Measurements from ENCODE around the gene IFI27L2. TPM values are rescaled to one million over a fixed set of nuclear protein-coding genes. Genes with fewer than 3 reads are reported as not detected.

Gene IFI27L2
- total and polyA plus RNA-seq, 2 experiments from 2014 or later = 91.5 to 95.1 TPM

- Histone ChIP-seq H3K4me2 (peak overlapping the region; percentile 27), H3K27ac (no peak overlapping the region), H3K4me3 (no peak overlapping the region), H4K20me1 (ENCODE audit: insufficient read depth, poor library complexity, severe bottlenecking) (no peaks in the 10 kb centered on the region), H3K36me3 (replicated peaks; ENCODE audit: insufficient read depth, low read depth) (no peaks in the 10 kb centered on the region), H3K9me3 (ENCODE audit: low read depth) (no peaks in the 10 kb centered on the region), H2AFZ (no peak overlapping the region), H3K9me2 (replicated peaks; ENCODE audit: insufficient read depth) (no peaks in the 10 kb centered on the region), H3K27me3 (peaks cover 7% of the 10 kb centered on the region), H3K79me2 (no peaks in the 10 kb centered on the region), H3K4me1 (ENCODE audit: insufficient read depth) (peaks cover 6% of the 10 kb centered on the region)
- 79% methylated on average over 5 of the region's 5 CpGs for WGBS (ENCODE audit: low lambda C conversion rate, missing lambda C conversion rate)
- DNase-seq (ENCODE audit: low spot score) = no peak
- TF ChIP-seq EZH2phosphoT487 (IDR thresholded peaks at IDR 0.05; ENCODE audit: low read depth, severe bottlenecking, unreplicated experiment) = no peak
Observed at GRCh38 chr14:94162466-94162865, 33.1 kb upstream of the IFI27L2 start.

GRCh38 chr14:94161981-94162380, 32.6 kb upstream of the IFI27L2 start:
- H3K4me2 ChIP-seq = peak overlapping the region; percentile 27
- peaks cover 6% of the 10 kb centered on the region for H3K4me1 ChIP-seq (ENCODE audit: insufficient read depth)
- H3K36me3 ChIP-seq (replicated peaks; ENCODE audit: insufficient read depth, low read depth) = no peaks in the 10 kb centered on the region
- no peaks in the 10 kb centered on the region for H3K9me3 ChIP-seq (ENCODE audit: low read depth)
- H3K9me2 ChIP-seq (replicated peaks; ENCODE audit: insufficient read depth) = no peaks in the 10 kb centered on the region
- H2AFZ ChIP-seq = no peak overlapping the region
- H4K20me1 ChIP-seq (ENCODE audit: insufficient read depth, poor library complexity, severe bottlenecking) = no peaks in the 10 kb centered on the region
- H3K79me2 ChIP-seq = no peaks in the 10 kb centered on the region
- no peak for TF ChIP-seq EZH2phosphoT487 (IDR thresholded peaks at IDR 0.05; ENCODE audit: low read depth, severe bottlenecking, unreplicated experiment)
- TF ChIP-seq EZH2 (IDR thresholded peaks at IDR 0.05; ENCODE audit: borderline replicate concordance) = no peak
- TF ChIP-seq CTCF (IDR thresholded peaks at IDR 0.05; ENCODE audit: poor library complexity) = no peak
- WGBS (ENCODE audit: low lambda C conversion rate, missing lambda C conversion rate) = 38% methylated on average over 2 of the region's 2 CpGs
- H3K4me3 ChIP-seq = no peak overlapping the region
- DNase-seq (ENCODE audit: low spot score) = no peak
- H3K27ac ChIP-seq = no peak overlapping the region
- H3K27me3 ChIP-seq = peaks cover 7% of the 10 kb centered on the region

GRCh38 chr14:94161058-94161457, 31.7 kb upstream of the IFI27L2 start:
- TF ChIP-seq CTCF (IDR thresholded peaks at IDR 0.05; ENCODE audit: poor library complexity) (no peak), EZH2phosphoT487 (IDR thresholded peaks at IDR 0.05; ENCODE audit: low read depth, severe bottlenecking, unreplicated experiment) (no peak), EZH2 (IDR thresholded peaks at IDR 0.05; ENCODE audit: borderline replicate concordance) (no peak)
- no peaks in the 10 kb centered on the region for H3K36me3 ChIP-seq (replicated peaks; ENCODE audit: insufficient read depth, low read depth)
- H3K79me2 ChIP-seq = no peaks in the 10 kb centered on the region
- H3K27ac ChIP-seq = peak overlapping the region; percentile 17
- peaks cover 6% of the 10 kb centered on the region for H3K4me1 ChIP-seq (ENCODE audit: insufficient read depth)
- no peak overlapping the region for H2AFZ ChIP-seq
- no peaks in the 10 kb centered on the region for H3K9me3 ChIP-seq (ENCODE audit: low read depth)
- no peak overlapping the region for H3K4me3 ChIP-seq
- H3K4me2 ChIP-seq = no peak overlapping the region
- H4K20me1 ChIP-seq (ENCODE audit: insufficient read depth, poor library complexity, severe bottlenecking) = no peaks in the 10 kb centered on the region
- no peak for DNase-seq (ENCODE audit: low spot score)
- peaks cover 7% of the 10 kb centered on the region for H3K27me3 ChIP-seq
- no peaks in the 10 kb centered on the region for H3K9me2 ChIP-seq (replicated peaks; ENCODE audit: insufficient read depth)
- 72% methylated on average over 2 of the region's 2 CpGs for WGBS (ENCODE audit: low lambda C conversion rate, missing lambda C conversion rate)

- H3K9me2 ChIP-seq (replicated peaks; ENCODE audit: insufficient read depth) = no peaks in the 10 kb centered on the region
- H3K27ac ChIP-seq = no peak overlapping the region
- no peaks in the 10 kb centered on the region for H3K27me3 ChIP-seq
- no peaks in the 10 kb centered on the region for H3K9me3 ChIP-seq (ENCODE audit: low read depth)
- TF ChIP-seq EZH2phosphoT487 (IDR thresholded peaks at IDR 0.05; ENCODE audit: low read depth, severe bottlenecking, unreplicated experiment) = no peak
- TF ChIP-seq CTCF (IDR thresholded peaks at IDR 0.05; ENCODE audit: poor library complexity) = no peak
- no peak for TF ChIP-seq EZH2 (IDR thresholded peaks at IDR 0.05; ENCODE audit: borderline replicate concordance)
- no peak overlapping the region for H3K4me3 ChIP-seq
- no peak overlapping the region for H3K4me2 ChIP-seq
- no peaks in the 10 kb centered on the region for H3K79me2 ChIP-seq
- H3K36me3 ChIP-seq (replicated peaks; ENCODE audit: insufficient read depth, low read depth) = no peaks in the 10 kb centered on the region
- 82% methylated on average over 10 of the region's 10 CpGs for WGBS (ENCODE audit: low lambda C conversion rate, missing lambda C conversion rate)
- no peak for DNase-seq (ENCODE audit: low spot score)
- peaks cover 6% of the 10 kb centered on the region for H3K4me1 ChIP-seq (ENCODE audit: insufficient read depth)
- no peak overlapping the region for H2AFZ ChIP-seq
- no peaks in the 10 kb centered on the region for H4K20me1 ChIP-seq (ENCODE audit: insufficient read depth, poor library complexity, severe bottlenecking)
Observed at GRCh38 chr14:94158239-94158883, 29.0 kb upstream of the IFI27L2 start.
